Inflammatory macrophage treated with lipopolysaccharide for 4 hours (primary cell): ENCODE results near the gene KIF19.

ENCODE experiments used
- DNase-seq: peaks from one replicate; pipeline ENCODE4 v3.0.0-alpha.2; 2020

KIF19 gene

DNA sequence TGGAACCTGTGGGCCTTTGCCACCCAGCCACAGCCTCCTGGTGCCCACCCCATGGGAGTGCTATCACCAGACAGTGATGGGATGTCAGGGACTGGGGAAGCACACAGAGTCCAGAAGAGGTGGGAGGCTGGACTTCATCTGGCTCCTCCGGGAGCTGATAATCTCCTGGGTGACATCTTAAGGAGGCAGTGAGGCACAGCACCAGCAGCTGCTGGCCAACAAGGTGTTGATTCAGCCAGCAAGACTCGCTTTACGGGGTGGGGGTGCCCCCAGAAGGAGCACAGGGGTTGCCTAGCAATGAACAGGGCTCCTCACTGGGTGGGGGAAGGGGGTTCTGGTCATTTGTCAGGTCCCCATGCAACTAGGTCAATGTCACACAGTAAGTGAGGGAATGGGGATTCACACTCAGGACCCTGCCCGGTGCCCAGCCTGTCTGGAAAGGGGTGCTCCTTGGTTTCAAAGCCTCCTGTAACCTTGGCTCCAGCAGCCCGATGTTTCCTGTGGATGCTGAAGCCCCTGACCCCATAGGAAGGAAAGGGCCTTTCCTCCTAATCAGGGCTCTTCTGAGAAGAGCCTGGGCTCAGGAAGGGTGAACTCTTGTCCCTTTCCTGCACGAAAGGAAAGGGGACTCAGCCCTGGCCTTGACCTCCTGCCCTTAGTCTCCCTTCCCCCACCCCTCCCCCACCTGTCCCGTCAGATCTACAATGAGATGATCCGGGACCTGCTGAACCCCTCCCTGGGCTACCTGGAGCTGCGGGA, 17.7 kb downstream of the KIF19 start:
- DNase-seq: no peak

DNA sequence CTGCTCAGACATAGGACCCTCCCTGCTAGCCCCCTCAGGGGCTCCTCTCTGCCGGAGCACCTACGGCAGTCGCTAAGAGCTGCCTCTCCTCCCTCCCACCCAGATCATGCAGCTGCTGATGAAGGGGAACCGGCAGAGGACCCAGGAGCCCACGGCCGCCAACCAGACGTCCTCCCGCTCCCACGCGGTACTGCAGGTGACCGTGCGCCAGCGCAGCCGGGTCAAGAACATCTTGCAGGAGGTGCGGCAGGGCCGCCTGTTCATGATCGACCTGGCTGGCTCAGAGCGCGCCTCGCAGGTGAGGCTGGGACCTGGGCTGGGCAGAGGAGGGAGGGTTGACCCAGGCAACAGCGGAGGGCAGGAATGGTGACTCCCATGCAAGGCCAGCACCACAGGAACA, 18.6 kb downstream of the KIF19 start:
- DNase-seq: no peak

DNA sequence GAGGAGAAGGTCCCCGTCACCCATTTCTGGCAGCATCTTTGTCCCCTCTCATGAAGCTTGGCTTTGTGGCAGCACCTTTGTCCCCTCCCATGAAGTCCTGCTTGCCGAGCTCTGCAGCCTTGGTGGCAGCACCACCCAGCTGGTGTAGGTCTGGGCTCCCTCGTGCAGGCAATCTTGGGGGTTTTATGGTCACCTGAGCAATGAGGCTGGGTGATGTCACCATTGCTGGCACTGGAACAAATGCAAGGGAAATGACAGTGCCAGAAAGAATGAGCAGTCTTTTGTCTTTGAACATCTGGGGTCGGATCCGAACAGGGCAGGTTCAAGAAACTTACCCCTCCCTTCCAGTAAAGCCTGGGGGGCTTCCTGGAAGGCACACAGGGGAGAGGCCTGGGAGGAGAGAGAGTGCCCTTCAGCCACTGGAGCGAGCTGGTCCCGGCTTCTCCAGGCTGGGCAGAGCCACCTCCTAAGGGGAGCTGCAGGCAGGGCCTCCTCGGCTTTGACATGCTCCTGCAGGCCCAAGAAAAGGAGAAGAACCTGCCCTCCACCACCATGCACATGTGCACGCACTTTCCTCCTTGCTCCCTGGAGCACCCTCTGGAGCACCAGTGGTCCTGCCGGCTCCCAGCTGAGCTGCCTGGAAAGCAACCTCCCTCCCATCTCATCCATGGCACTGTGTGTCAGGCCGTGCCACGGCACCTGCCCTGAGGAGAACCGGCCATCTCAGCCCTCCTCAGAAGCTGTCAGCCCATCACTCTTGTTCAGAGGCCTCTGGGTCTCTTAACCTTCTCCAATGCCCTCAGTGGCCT, 19.6 kb downstream of the KIF19 start:
- DNase-seq: no peak

DNA sequence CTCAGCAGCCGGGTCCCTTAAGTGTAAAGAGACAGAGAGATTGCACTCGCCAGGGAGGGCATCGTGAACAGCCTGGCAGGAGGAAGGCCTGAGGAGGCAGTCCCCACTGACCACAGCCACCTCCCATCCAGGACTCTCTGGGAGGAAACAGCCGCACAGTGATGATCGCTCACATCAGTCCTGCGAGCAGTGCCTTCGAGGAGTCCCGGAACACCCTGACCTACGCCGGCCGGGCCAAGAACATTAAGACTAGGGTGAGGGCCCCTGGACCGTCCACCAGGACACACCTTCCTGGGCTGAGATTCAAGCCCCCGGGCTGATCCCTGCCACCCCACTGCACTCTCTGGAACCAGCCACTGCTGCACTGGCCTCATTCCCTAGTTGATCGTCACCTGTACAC, 21.6 kb downstream of the KIF19 start:
- no peak for DNase-seq

DNA sequence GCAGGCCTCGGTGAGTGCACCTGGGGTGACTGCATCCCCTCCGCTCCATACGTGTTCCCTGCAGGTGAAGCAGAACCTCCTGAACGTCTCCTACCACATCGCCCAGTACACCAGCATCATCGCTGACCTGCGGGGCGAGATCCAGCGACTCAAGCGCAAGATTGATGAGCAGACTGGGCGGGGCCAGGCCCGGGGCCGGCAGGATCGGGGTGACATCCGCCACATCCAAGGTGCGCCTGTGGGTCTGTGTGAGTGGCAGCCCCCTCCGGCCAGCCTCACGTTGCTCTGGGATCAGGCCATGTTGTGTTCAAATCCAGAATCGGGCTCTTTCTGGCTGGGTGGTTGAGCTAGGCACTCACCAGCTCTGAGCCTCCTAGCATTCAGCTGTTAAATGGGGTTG, 23.1 kb downstream of the KIF19 start:
- no peak for DNase-seq

DNA sequence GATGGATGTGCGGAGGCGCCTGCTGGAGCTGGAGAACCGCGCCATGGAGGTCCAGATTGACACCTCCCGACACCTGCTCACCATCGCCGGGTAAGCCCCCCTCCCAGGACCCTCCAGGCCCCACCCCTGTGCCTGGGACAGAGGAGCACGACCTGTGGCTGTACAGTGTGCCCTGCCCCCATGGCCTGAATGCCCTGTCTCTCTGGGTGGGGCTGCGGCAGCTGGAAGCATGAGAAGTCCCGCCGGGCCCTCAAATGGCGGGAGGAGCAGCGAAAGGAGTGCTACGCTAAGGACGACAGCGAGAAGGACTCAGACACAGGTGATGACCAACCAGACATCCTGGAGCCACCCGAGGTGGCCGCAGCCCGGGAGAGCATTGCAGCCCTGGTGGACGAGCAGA, 24.5 kb downstream of the KIF19 start:
- DNase-seq: no peak

DNA sequence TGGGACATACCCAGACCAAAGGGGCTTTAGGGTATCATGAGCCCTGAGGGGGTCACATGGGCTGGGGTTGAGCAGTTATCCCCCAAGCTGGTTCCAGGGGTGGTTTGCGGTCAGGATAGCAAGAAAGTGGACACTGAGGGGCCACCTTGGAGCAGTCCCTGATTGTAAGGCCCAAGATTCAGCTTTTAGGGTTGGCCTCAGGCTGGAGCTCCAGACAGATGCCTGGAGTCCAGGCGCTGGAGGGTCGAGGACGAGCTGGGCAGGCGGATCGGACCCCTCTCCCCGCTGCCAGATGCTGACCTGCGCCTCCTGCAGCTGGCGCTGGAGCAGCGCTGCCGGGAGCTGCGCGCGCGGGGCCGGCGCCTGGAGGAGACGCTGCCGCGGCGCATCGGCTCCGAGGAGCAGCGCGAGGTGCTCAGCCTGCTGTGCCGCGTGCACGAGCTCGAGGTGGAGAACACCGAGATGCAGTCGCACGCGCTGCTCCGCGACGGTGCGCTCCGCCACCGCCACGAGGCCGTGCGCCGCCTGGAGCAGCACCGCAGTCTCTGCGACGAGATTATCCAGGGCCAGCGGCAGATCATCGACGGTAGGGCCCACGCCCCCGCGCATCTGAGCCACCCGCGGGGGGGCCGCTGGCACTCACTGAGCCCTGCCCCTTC, 25.7 kb downstream of the KIF19 start:
- no peak for DNase-seq

DNA sequence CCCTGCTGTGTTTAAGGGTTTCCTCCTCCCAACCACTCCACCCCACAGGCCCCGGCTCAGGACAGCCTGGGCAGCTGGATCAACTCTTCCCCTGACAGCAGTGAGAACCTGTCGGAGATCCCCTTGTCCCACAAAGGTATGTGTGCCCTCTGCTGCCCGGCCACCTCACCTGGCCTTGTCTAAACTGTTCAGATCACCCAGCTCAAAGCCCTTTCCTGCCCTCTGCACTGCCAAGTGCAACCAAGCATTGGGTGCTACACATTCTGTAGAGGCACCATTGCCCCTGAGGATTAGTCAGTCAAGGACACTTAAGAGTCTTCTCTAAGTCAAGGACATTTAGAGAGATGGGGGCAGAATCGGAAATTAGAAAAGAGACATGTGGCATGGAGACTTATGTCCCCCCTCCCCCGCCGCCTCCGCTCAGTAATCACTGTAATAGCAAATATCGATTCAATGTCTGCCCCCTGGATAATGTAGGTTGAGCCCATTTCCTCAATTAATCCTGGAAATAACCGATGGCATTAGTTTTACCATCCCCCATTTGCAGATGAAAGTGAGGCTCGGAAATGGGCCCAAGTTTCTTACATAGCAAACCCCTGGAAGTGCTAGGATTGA, 27.5 kb downstream of the KIF19 start:
- no peak for DNase-seq

DNA sequence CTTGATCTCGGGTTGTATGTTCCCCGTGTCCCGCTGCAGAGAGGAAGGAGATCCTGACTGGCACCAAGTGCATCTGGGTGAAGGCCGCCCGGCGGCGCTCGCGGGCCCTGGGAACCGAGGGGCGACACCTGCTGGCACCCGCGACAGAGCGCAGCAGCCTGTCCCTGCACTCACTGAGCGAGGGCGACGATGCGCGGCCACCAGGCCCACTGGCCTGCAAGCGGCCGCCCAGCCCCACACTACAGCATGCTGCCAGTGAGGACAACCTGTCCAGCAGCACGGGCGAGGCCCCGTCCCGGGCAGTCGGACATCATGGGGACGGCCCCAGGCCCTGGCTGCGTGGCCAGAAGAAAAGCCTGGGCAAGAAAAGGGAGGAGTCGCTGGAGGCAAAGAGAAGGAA, 28.1 kb downstream of the KIF19 start:
- DNase-seq: peak; percentile 73

DNA sequence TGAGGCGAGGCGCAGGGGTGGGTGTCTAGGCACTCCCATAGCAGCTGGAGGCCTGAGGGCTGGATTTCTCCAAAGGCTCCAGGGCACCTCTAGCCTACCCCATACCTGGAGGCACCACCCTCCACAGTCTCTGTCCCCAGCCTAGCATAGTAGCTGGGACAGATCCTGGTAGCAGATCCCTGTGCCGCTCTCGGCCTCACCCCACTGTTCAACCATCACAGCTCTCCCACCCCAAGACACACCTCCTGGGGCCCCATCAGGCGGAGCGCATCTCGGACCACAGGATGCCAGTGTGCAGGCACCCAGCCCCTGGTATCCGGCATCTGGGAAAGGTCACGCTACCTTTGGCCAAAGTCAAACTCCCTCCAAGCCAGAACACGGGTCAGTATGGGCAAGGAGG, 28.5 kb downstream of the KIF19 start:
- no peak for DNase-seq

DNA sequence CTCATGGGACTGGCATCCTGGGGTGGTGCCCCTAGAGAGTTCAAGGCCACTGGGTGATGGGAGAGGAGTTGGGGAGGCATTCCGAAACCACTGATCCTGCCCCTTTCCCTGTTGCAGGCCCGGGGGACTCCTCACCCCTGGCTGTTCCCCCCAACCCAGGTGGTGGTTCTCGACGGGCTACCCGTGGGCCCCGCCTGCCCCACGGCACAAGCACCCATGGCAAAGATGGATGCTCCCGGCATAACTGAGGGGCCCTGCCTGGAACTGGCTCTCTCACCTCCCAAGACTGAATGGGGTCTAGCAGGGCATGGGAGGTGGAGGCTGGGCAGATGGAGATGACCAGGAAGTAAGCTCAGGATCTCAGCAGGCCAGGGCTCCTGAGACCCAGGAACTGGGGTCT, 29.0 kb downstream of the KIF19 start:
- no peak for DNase-seq

DNA sequence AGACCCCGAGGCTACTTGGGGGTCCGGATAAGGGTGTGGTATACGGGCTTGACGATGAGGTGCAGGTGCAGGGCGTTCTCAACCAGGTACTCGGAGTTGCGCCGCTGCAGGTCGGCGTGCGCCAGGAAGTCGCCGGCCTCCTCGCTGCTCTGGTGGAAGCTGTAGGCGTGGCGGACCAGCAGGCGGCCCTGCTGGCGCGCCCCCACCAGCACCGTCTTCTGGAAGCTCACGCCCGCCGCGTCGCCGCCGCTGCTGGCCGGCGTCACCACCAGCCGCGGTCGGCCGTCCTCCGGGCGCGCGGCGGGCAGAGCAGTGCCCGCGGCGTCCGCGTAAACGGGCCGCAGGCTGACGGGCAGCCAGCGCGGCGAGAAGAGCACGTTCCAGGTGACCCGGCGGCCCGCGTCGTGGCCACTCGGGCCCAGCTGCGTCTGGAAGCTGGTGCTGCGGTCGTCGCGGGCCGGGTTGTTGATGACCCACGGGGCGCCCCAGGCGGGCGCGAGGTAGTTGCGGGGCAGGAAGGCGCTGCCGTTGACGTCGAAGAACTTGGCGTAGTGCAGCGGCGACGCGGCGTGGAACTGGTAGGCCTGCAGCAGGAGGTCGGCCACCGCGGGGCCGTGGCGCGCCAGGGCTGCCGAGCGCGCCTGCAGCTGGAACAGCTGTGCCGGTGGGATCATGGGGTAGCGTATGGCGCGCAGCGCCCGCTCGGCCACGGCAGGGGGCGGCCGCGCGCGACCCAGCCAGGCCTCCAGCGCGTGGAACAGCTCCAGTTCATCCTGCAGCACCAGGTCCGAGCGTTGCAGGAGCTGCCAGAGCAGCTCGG, 30.8 kb downstream of the KIF19 start:
- DNase-seq: no peak

DNA sequence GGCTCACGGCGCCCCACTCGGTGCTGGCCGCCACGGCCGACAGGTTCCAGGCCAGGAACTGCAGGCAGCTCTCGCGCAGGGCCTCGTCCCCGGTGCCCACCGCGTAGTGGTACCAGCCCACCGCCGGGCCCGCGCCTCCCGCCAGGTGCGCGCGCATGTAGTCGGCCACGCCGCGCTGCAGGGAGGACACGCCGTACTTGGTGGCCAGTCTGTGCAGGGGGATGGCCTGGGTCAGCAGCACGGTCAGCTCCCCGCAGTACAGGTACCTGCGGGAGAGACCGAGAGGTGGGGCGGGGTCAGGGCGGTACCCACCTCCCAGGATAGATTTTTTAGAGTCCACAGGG, 31.4 kb downstream of the KIF19 start:
- DNase-seq: no peak

DNA sequence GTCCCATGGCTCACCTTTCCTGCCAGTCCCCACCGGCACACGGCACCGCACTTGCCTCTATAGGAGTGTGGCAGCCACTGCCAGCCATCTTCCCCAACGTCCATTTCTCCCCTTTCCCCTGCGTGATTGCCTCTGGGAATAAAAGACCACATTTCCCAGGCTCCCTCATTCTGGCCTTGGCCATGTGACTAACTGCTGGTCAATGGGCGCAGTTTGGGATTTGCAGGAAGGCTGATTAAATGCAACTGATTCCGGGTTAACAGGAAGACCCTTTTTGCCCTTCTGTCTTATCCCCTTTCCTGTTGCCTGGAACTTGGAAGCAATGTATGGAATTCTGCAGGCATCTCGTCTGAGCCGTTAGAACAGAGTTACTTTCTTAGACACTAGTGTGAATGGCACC, 32.7 kb downstream of the KIF19 start:
- DNase-seq: no peak

DNA sequence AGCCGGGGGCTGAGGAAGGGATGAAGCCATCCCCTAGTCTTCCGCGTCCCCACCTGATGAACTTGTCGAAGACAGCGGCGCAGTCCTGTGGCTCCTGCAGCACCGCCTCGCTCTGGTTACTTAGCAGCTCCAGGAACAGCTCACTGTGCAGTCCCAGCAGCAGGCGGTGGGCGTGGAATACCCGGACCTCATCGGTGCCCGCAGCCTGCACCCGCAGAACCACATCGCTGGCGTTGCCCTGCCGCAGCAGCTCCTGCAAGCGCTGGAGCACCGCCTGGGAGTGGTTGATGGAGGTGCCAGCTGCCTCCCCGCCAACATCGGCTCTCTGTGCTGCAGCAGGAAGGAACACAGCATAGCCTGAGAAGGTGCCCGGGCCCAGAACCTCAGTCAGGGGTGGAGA, 33.9 kb downstream of the KIF19 start:
- no peak for DNase-seq

DNA sequence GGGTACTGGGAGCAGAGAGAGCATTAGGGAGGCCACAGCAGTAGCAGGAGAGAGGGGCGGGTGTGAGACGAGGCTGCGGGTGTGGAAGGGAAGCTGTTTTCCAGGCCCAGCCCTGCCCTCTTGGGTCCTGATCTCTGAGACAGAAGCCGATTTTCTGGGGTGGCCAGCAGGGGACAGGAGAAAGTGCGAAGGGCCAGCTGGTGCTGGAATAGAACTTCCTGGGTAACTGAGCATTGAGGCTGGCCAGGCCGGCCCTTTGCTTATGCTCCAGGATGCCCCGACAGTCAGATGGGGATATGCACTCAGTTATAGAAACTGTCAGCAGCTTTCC, 34.8 kb downstream of the KIF19 start:
- DNase-seq: no peak

DNA sequence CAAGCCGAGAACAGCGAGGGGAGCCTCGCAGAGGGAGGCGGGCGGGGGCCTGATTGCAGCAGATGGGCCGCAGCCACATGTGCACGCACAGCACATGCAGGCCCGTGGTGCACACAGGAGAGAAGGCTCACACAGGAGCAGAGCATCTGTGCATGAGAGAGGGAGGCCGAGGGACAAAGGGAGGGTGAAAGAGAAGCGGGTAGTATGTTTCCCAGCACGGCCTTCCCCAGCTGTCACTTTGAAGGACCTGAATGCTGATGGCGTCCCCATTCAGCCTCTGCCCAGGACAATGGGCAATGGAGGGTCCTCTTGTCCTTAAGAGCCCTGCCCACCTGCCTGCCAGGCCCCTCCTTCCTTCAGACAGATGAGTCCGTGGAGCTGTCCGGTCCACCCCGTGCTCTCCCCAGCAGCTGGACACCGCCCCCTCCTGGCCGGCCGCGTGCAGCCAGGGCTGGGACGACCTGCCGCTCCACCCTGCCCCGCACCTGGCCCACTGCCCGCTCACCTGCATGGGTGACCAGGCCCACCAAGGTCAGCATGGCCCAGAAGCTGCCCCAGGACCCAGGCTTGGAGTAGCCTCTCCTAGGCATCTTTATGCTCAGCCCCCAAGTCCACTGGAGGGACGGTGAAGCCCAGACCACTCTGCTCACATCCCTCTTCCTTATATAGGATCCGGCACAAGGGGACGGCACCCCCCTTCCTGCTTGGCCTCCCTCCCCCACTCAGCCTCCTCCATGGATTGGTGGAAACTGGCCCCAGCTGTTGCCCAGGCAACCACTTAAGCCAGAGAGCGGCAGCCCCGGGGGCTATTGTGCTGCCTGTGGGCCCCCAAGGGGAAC, 35.4 kb downstream of the KIF19 start, which contains the start of gene BTBD17:
Gene BTBD17 (minus strand): TSS at position 639 of the 839 bp plus-strand sequence. CDS start 49 bp downstream, at position 590.
- DNase-seq: peak; percentile 33

DNA sequence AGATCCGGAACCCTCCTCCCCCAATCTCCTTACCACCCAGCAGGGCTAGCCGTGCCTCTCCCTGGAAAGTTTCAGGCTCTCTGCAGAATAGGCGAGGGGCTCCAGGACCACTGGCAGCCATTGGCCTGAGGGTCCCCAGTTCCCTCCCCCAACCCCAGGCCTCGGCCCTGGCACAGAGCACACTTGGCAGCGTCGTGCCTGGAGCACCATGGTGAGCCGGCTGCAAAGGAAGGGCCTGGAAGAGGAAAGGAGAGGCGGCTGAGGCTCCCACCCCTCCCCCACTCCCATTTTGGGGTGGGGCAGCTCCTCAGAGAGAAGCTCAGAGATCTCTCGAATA, 36.0 kb downstream of the KIF19 start:
- DNase-seq: no peak

DNA sequence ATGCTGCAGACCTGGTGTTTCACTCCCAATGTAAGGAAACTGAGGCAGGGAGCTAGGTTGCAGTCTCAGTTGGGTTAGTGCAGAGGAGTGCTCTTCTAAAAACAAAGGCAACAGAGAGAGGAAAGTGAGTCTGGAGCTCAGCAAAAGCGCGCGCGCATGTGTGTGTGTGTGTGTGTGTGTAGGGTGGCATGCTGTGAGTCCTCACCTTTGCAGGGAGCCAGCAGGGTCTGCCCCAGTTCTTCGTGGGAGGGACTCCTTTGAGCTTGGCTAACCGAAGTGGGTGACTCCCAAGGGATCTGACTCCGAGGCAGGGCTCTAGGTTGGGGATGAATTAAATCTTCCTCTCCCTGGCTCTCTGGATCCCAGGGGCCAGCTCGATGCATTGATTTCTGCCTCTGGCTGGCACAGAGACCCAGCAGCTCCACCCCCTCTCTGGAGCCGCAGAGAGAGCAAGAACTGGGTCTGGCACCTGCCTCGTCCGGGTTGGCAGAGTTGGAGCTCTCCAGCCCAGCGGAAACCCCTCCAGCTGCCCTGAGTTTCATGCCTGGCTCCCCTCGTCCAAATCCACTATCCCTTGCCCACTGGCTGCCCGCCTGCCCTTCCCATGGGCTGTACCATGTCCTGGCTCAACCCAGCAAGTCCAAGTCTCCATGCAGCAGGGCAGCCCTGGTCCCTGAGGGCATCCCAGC, 36.9 kb downstream of the KIF19 start:
- no peak for DNase-seq

DNA sequence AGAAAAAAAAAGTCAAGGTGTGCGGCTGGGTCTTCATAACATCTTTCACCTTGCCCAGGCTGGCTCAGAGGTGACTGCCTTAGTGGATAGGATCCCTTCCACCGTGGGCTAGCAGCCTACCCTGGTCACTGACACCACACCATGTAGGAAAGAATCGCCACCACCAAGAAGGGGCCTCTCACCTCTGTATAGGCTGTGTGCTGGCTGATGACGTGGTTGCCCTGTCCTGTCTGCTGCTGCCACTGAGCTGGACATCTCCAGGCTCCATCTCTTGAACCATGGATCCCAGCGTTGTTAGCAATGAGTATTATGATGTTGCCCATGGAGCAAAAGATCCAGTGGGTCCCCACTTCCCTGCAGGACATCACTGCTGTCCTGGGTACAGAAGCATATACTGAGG, 41.2 kb downstream of the KIF19 start, which contains the start of gene GPR142:
Gene GPR142 (plus strand): TSS at position 301 of the 400 bp plus-strand sequence. CDS start 2,035 bp downstream, outside the sequence.
- DNase-seq: no peak
